B cell (primary cell): ENCODE data around the gene SPEN. TPM values are rescaled to one million over a fixed set of nuclear protein-coding genes. Genes with fewer than 3 reads are reported as not detected.

ENCODE experiments used
- ATAC-seq: fragments of 200-7000 bp; cut with Tn5 transposase; one replicate; pipeline ENCODE4 v1.10.0; 2021; ENCODE audit warnings: low read depth, mild to moderate bottlenecking, moderate number of reproducible peaks, moderate library complexity
- CTCF ChIA-PET: fragments of 350-600 bp; sonication (Branson Sonifier 250); formaldehyde crosslinking; loops from one replicate; lab custom pipeline; 2021; ENCODE audit warnings: antibody characterized with exemption, inconsistent platforms; lab: Charles Lee
- POLR2A ChIA-PET: fragments of 350-600 bp; sonication (Branson Sonifier 250); formaldehyde crosslinking; loops from one replicate; lab custom pipeline; 2021; ENCODE audit warnings: antibody characterized with exemption; lab: Charles Lee
- DNase-seq: peaks from one replicate; pipeline ENCODE4 v3.0.0; 2013
- H2AFZ ChIP-seq: 2 replicates; pipeline ENCODE4 v1.6.1; 2012; ENCODE audit warnings: mild to moderate bottlenecking, low read depth, low read length; ENCODE audit not compliant: insufficient read depth, poor library complexity, severe bottlenecking
- H3K27ac ChIP-seq, 2 donors: 1 replicate in 1 of 2; 2 replicates in 1 of 2; pipeline ENCODE4 v1.5.1; 2012 to 2013; ENCODE audit warnings: low read length in 2 of 2, mild to moderate bottlenecking in 2 of 2, moderate library complexity in 1 of 2
- H3K27me3 ChIP-seq, 4 experiments: fragments of 200-600 bp in 1 of 4; sonication (generic) in 1 of 4; replicated peaks in 1 of 4; 1 replicate in 2 of 4; 2 replicates in 2 of 4; pipeline versions ENCODE4 v1.6.1 to v1.7.0; 2013 to 2016; ENCODE audit warnings: low read length in 3 of 4, mild to moderate bottlenecking in 2 of 4, mixed read lengths in 1 of 4, moderate library complexity in 1 of 4; ENCODE audit not compliant: insufficient read depth in 4 of 4, control insufficient read depth in 3 of 4; ENCODE audit errors: control extremely low read depth in 1 of 4
- H3K36me3 ChIP-seq, 2 experiments: replicated peaks in 1 of 2; 1 replicate in 1 of 2; 2 replicates in 1 of 2; pipeline versions ENCODE4 v1.6.1 to v1.7.1; 2013; ENCODE audit warnings: low read length in 1 of 2; ENCODE audit not compliant: insufficient read depth in 2 of 2, control insufficient read depth in 1 of 2; ENCODE audit errors: control extremely low read depth in 1 of 2, extremely low read depth in 1 of 2
- H3K4me1 ChIP-seq, 2 donors: fragments of 200-600 bp in 1 of 2; sonication (generic) in 1 of 2; 1 replicate in 1 of 2; 2 replicates in 1 of 2; pipeline versions ENCODE4 v1.5.1 to v1.6.1; 2013 to 2017; ENCODE audit warnings: low read length in 2 of 2; ENCODE audit not compliant: control insufficient read depth in 2 of 2, insufficient read depth in 2 of 2
- H3K4me2 ChIP-seq: replicated peaks from 2 replicates; pipeline ENCODE3; 2012; ENCODE audit warnings: mild to moderate bottlenecking, low read depth, low read length; ENCODE audit not compliant: poor library complexity, severe bottlenecking
- H3K4me3 ChIP-seq, 5 experiments: fragments of 200-600 bp in 1 of 5; sonication (generic) in 1 of 5; 1 replicate in 3 of 5; 2 replicates in 2 of 5; pipeline versions ENCODE4 v1.5.1 to v1.7.0; 2011 to 2016; ENCODE audit warnings: low read length in 4 of 5, mild to moderate bottlenecking in 4 of 5, low read depth in 2 of 5, control low read depth in 1 of 5, moderate library complexity in 1 of 5; ENCODE audit not compliant: insufficient read depth in 1 of 5; ENCODE audit errors: control extremely low read depth in 1 of 5, extremely low read depth in 1 of 5
- H3K79me2 ChIP-seq: fragments of 200-600 bp; sonication (generic); one replicate; pipeline ENCODE4 v1.6.0; 2016; ENCODE audit warnings: low read length; ENCODE audit not compliant: control insufficient read depth, insufficient read depth
- H3K9ac ChIP-seq: fragments of 200-600 bp; sonication (generic); 2 replicates; pipeline ENCODE4 v1.6.1; 2017; ENCODE audit warnings: mild to moderate bottlenecking, low read length, moderate library complexity
- H3K9me3 ChIP-seq, 3 donors: one replicate each; pipeline versions ENCODE4 v1.6.1 to v1.7.1; 2013; ENCODE audit warnings: low read length in 2 of 3; ENCODE audit not compliant: control insufficient read depth in 2 of 3, insufficient read depth in 1 of 3; ENCODE audit errors: control extremely low read depth in 1 of 3
- H4K20me1 ChIP-seq: 2 replicates; pipeline ENCODE4 v1.6.0; 2012; ENCODE audit warnings: mild to moderate bottlenecking, low read length; ENCODE audit not compliant: insufficient read depth, control insufficient read depth, poor library complexity, severe bottlenecking
- H3K27ac Mint-ChIP-seq: one replicate; pipeline ENCODE4 v1.8.0; 2021; ENCODE audit warnings: mixed read lengths
- H3K27me3 Mint-ChIP-seq: one replicate; pipeline ENCODE4 v1.8.0; 2021; ENCODE audit warnings: mixed read lengths
- H3K4me1 Mint-ChIP-seq: one replicate; pipeline ENCODE4 v1.8.0; 2021; ENCODE audit warnings: mixed read lengths
- H3K4me3 Mint-ChIP-seq: one replicate; pipeline ENCODE4 v1.8.0; 2021; ENCODE audit warnings: mixed read lengths
- H3K9me3 Mint-ChIP-seq: one replicate; pipeline ENCODE4 v1.8.0; 2022; ENCODE audit warnings: mixed read lengths; ENCODE audit not compliant: insufficient read depth
- EZH2 ChIP-seq: IDR thresholded peaks from 2 replicates; pipeline ENCODE4 v1.6.1; 2012; ENCODE audit warnings: borderline replicate concordance, low read depth, mild to moderate bottlenecking, moderate library complexity, low read length; ENCODE audit not compliant: insufficient read depth, poor library complexity, severe bottlenecking
- WGBS: methylation state at CpG from one replicate; pipeline ENCODE4 v1.1.5; 2013; ENCODE audit warnings: missing lambda C conversion rate; ENCODE audit not compliant: insufficient coverage; 5-methylcytosine and 5-hydroxymethylcytosine counted together
- intact Hi-C: fragments of 100-400 bp; cut with micrococcal nuclease; formaldehyde crosslinking; loops from one replicate; pipeline ENCODE4 v1.10.0; 2022
- polyA plus RNA-seq: library from polyadenylated mRNA; depleted of rRNA; stranded (reverse); fragments of >200 nt; gene quantifications from 2 replicates; pipeline ENCODE4 v1.2.3, GENCODE V29; 2012
- total RNA-seq, 2 donors: library from RNA; stranded (reverse); fragments of 120-200 nt in 1 of 2; gene quantifications; 1 replicate in 1 of 2; 2 replicates in 1 of 2; pipeline versions ENCODE4 v1.2.3 to v1.2.4, GENCODE V29; 2013 to 2022
- TF ChIP-seq, protein P1 (sequence below): fragments of 200-600 bp; IDR thresholded peaks from one replicate; pipeline ENCODE4 v1.8.0; 2022; ENCODE audit warnings: antibody characterized with exemption, mild to moderate bottlenecking

SPEN gene
- total and polyA plus RNA-seq, 2 donors (not counting 1 experiment from before 2014, with no cell fraction given): 29.1 to 126 TPM

DNA sequence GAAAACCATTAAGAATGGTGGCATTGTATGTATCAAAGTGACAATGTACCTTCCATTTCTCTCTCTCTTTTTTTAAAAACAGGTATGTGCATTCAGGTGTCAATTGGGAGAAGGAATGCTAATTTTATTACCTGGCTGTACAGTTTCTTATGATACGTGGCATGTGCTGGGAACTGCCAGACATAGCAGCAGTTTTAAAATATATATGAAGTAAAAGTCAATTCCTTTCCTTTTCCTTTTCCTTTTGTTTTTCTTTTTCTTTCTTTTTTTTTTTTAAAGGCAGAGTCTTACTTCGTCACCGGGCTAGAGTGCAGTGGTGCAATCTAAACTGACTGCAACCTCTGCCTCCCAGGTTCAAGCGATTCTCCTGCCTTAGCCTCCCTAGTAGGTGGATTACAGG lies 37.0 kb downstream of the SPEN start:
- ChIA-PET POLR2A (no interaction called here), CTCF (interaction anchor here (0.9 kb wide), 1 partner anchor 69 kb away, joined by 5 read pairs; no protein-coding TSS in a partner anchor)
- no peaks in the 10 kb centered on the region for H3K27me3 ChIP-seq
- no peak overlapping the region for H3K4me3 ChIP-seq
- H2AFZ ChIP-seq: no peak overlapping the region
- H3K4me2 ChIP-seq: peak overlapping the region; percentile 71
- Mint-ChIP-seq H3K27ac (peak overlapping the region; percentile 11), H3K4me1 (peaks cover 63% of the 10 kb centered on the region), H3K4me3 (no peak overlapping the region), H3K27me3 (no peaks in the 10 kb centered on the region), H3K9me3 (no peaks in the 10 kb centered on the region)
- peaks cover 1 to 11% of the 10 kb centered on the region in 2 experiments for H3K36me3 ChIP-seq
- peaks cover 51 to 56% of the 10 kb centered on the region in 2 donors for H3K4me1 ChIP-seq
- TF ChIP-seq EZH2: no peak
- TF ChIP-seq, protein P1, sequence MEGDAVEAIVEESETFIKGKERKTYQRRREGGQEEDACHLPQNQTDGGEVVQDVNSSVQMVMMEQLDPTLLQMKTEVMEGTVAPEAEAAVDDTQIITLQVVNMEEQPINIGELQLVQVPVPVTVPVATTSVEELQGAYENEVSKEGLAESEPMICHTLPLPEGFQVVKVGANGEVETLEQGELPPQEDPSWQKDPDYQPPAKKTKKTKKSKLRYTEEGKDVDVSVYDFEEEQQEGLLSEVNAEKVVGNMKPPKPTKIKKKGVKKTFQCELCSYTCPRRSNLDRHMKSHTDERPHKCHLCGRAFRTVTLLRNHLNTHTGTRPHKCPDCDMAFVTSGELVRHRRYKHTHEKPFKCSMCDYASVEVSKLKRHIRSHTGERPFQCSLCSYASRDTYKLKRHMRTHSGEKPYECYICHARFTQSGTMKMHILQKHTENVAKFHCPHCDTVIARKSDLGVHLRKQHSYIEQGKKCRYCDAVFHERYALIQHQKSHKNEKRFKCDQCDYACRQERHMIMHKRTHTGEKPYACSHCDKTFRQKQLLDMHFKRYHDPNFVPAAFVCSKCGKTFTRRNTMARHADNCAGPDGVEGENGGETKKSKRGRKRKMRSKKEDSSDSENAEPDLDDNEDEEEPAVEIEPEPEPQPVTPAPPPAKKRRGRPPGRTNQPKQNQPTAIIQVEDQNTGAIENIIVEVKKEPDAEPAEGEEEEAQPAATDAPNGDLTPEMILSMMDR: no peak
- no peaks in the 10 kb centered on the region for H3K9me3 ChIP-seq
- H3K9ac ChIP-seq: no peak overlapping the region
- no CpG with 5 or more reads among the region's 4 CpGs for WGBS
- DNase-seq (no peak), ATAC-seq (no peak)
- intact Hi-C loops: no loop called here
- peaks cover 95% of the 10 kb centered on the region for H3K79me2 ChIP-seq
- H3K27ac ChIP-seq: peak overlapping the region; percentile 74 to 84
- peaks cover 14% of the 10 kb centered on the region for H4K20me1 ChIP-seq

DNA sequence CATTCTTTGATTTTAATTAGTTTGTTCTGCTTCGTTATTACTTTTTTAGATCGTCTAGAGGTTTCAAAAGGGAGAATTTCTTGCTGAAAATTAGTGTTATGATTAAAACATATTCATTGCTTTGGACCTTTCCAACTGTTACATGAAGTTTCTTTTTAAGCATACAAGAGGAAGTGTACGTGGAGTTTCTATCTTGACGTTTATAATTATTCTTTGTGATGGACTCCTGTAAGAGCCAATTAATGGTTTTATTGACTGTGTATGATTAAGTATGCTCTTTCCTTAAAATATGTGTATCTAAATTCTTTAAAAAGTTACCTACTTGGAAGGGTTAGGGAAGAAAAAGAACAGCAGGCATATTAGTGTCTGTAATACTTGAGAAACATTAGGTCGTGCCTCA lies 37.8 kb downstream of the SPEN start:
- ATAC-seq: no peak
- H3K4me1 ChIP-seq: peaks cover 51 to 56% of the 10 kb centered on the region in 2 donors
- peaks cover 63% of the 10 kb centered on the region for H3K4me1 Mint-ChIP-seq
- ChIA-PET POLR2A (interaction anchor here (1.1 to 1.7 kb wide), 2 partner anchors 38 to 79 kb away, joined by 3 read pairs; partner anchors contain the start of gene SPEN), CTCF (interaction anchor here (0.9 kb wide), 1 partner anchor 70 kb away, joined by 5 read pairs; no protein-coding TSS in a partner anchor)
- no peaks in the 10 kb centered on the region for H3K27me3 ChIP-seq
- peak overlapping the region; percentile 71 for H3K4me2 ChIP-seq
- peaks cover 95% of the 10 kb centered on the region for H3K79me2 ChIP-seq
- H3K9me3 ChIP-seq: no peaks in the 10 kb centered on the region
- peak overlapping the region; percentile 74 to 84 for H3K27ac ChIP-seq
- H3K9ac ChIP-seq: peak overlapping the region; percentile 56
- H3K4me3 ChIP-seq: peak overlapping the region in 4 of 5 experiments; percentile 21 to 72 (median 49)
- H3K27ac Mint-ChIP-seq: peak overlapping the region; percentile 90
- no peaks in the 10 kb centered on the region for H3K9me3 Mint-ChIP-seq
- H3K36me3 ChIP-seq: peaks cover 3 to 14% of the 10 kb centered on the region in 2 experiments
- intact Hi-C loops: loop anchor here (1.0 kb wide), 1 partner anchor 70 kb away; no protein-coding TSS in a partner anchor
- TF ChIP-seq, protein P1: no peak
- no peak for TF ChIP-seq EZH2
- WGBS: no CpG with 5 or more reads among the region's 5 CpGs
- H3K4me3 Mint-ChIP-seq: peak overlapping the region; percentile 82
- peaks cover 15% of the 10 kb centered on the region for H4K20me1 ChIP-seq
- peak overlapping the region; percentile 20 for H2AFZ ChIP-seq
- no peaks in the 10 kb centered on the region for H3K27me3 Mint-ChIP-seq
- DNase-seq: peak; percentile 41
